Sigmoid colon (tissue), 7 donors: ENCODE results near the gene TNRC18. TPM values are rescaled to one million over a fixed set of nuclear protein-coding genes. Genes with fewer than 3 reads are reported as not detected.

ENCODE experiments used
- DNase-seq: peaks from one replicate; pipeline ENCODE4 v3.0.0-alpha.2; 2019
- H3K27ac ChIP-seq, 4 donors: fragments of 200-600 bp; sonication (generic); one replicate each; pipeline ENCODE4 v1.5.1; 2016 to 2019; ENCODE audit warnings: mild to moderate bottlenecking in 1 of 4
- H3K27me3 ChIP-seq, 3 donors: fragments of 200-600 bp; sonication (generic); one replicate each; pipeline ENCODE4 v1.5.1; 2019; ENCODE audit warnings: mild to moderate bottlenecking in 1 of 3
- H3K36me3 ChIP-seq, 4 donors: fragments of 200-600 bp; sonication (generic); one replicate each; pipeline ENCODE4 v1.5.1; 2016 to 2019
- H3K4me1 ChIP-seq, 4 donors: fragments of 200-600 bp; sonication (generic); one replicate each; pipeline ENCODE4 v1.5.1; 2017 to 2019
- H3K4me3 ChIP-seq, 4 donors: fragments of 200-600 bp; sonication (generic); one replicate each; pipeline ENCODE4 v1.5.1; 2017 to 2019; ENCODE audit warnings: mild to moderate bottlenecking in 2 of 4, moderate library complexity in 1 of 4
- H3K9me3 ChIP-seq, 4 donors: fragments of 200-600 bp in 3 of 4; sonication (generic) in 3 of 4; one replicate each; pipeline versions ENCODE4 v1.5.1 to v1.6.1; 2013 to 2019
- CTCF ChIP-seq, 4 experiments: fragments of 450-650 bp in 3 of 4; fragments of 200-600 bp in 1 of 4; IDR thresholded peaks; one replicate each; pipeline ENCODE4 v1.5.1; 2016 to 2019; ENCODE audit warnings: antibody characterized with exemption in 4 of 4, mild to moderate bottlenecking in 3 of 4, moderate library complexity in 2 of 4
- EP300 ChIP-seq, 4 donors: sonication (generic); formaldehyde crosslinking; IDR thresholded peaks; one replicate each; pipeline ENCODE4 v1.6.1; 2017; ENCODE audit warnings: antibody characterized with exemption in 4 of 4
- POLR2A ChIP-seq, 2 donors: fragments of 450-650 bp; IDR thresholded peaks; one replicate each; pipeline ENCODE4 v1.6.1; 2016; ENCODE audit warnings: antibody characterized with exemption in 2 of 2, mild to moderate bottlenecking in 2 of 2, moderate library complexity in 2 of 2
- POLR2AphosphoS5 ChIP-seq, 4 donors: sonication (generic); formaldehyde crosslinking; IDR thresholded peaks; one replicate each; pipeline ENCODE4 v1.6.1; 2017; ENCODE audit warnings: antibody characterized with exemption in 4 of 4
- WGBS, 2 donors: extraction: QIAGEN DNeasy Blood & Tissue Kit; methylation state at CpG; one replicate each; pipeline ENCODE4 v1.1.7; 2013; 5-methylcytosine and 5-hydroxymethylcytosine counted together
- intact Hi-C: fragments of 100-400 bp; cut with DNase I; formaldehyde crosslinking; loops from one replicate; pipeline ENCODE4 v1.15.1; 2023
- polyA plus RNA-seq, 3 donors: library from polyadenylated mRNA; stranded (reverse); fragments of 200-250 nt; gene quantifications; one replicate each; pipeline ENCODE4 v1.2.3, GENCODE V29; 2013
- total RNA-seq, 4 donors: library from RNA; depleted of rRNA; stranded (reverse); fragments of >200 nt; gene quantifications; one replicate each; pipeline ENCODE4 v1.1.0, GENCODE V29; 2016
- donor health status: healthy with polysubstance abuse.
- donor health status: Bipolar disorder and iron deficiency.
- donor health status: healthy.

TNRC18 gene
- total and polyA plus RNA-seq, 7 donors: 12.6 to 187 (median 44.9) TPM

DNA sequence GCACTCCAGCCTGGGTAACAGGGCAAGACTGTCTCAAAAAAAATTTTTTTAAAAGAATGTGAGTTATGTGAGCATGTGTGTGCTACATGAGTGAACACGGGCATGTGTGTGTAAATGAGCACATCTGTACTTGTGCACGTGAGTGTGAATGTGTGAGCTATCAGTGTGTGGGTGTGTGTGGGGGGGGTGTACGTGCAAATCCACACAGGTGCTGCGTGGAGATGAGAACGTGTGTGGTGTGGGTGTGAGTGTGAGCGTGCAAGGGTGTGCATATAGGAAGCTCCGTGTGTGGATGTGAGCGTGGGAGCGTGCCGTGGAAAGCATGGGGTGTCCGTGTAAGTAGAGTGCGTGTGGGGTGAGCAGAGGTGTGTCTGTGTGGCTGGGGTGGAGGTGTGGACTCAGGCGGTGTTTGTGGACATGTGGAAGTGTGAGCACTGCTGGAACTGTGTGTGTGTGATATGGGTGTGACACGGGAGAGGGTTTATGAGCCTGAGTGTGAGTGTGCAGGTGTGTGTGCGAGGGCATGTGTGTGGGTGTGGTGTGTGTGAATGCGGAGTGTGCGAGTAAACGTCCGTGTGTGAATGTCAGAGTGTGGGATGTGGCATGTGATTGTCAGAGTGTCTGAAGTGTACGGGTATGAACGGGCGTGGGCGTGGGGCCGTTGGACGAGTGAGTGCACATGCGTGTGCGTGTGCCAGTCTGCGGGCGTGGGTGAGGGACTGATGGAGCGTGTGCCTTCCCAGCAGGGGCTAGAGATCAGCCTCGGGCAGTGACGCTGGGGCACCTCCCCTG is 45.9 kb upstream of the TNRC18 start:
- Histone ChIP-seq H3K4me3 (no peak overlapping the region), H3K27me3 (no peaks in the 10 kb centered on the region), H3K4me1 (peaks cover 0 to 11% (median 4%) of the 10 kb centered on the region in 4 donors), H3K27ac (no peak overlapping the region), H3K9me3 (no peaks in the 10 kb centered on the region), H3K36me3 (no peaks in the 10 kb centered on the region)
- no peak for DNase-seq
- intact Hi-C loops: no loop called here
- 77 to 87% methylated on average over 32 of the region's 32 CpGs for WGBS, 2 donors
- TF ChIP-seq POLR2AphosphoS5 (IDR thresholded peaks at IDR 0.05) (no peak), EP300 (IDR thresholded peaks at IDR 0.05) (no peak), POLR2A (IDR thresholded peaks at IDR 0.05) (no peak), CTCF (IDR thresholded peaks at IDR 0.05) (no peak)

DNA sequence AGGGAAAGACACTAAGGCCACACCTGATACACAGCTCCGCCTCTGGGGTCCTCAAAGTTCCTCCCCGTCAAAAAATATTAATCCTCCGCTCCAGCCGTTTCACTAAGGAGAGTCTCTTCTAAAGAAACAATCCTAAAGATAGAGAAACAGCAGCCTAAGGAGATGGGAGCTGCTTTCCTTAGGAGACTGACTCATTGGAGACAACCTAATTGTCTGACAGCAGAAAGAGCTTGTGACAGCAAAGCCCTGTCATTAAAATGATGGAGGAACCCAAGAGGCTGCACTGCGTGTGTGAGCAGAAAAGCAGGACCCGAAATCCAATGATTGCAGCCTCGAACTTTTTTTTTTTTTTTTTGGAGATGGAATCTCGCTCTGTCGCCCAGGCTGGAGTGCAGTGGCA is 44.0 kb upstream of the TNRC18 start:
- H3K4me3 ChIP-seq: no peak overlapping the region
- peaks cover 0 to 11% (median 4%) of the 10 kb centered on the region in 4 donors for H3K4me1 ChIP-seq
- no peaks in the 10 kb centered on the region for H3K9me3 ChIP-seq
- no peak overlapping the region for H3K27ac ChIP-seq
- no peak for TF ChIP-seq CTCF (IDR thresholded peaks at IDR 0.05)
- TF ChIP-seq POLR2AphosphoS5 (IDR thresholded peaks at IDR 0.05): no peak
- TF ChIP-seq POLR2A (IDR thresholded peaks at IDR 0.05): no peak
- TF ChIP-seq EP300 (IDR thresholded peaks at IDR 0.05): no peak
- no peaks in the 10 kb centered on the region for H3K36me3 ChIP-seq
- DNase-seq: no peak
- WGBS, 2 donors: 87 to 89% methylated on average over 9 of the region's 9 CpGs
- no peaks in the 10 kb centered on the region for H3K27me3 ChIP-seq
- intact Hi-C loops: no loop called here

- Histone ChIP-seq H3K36me3 (no peaks in the 10 kb centered on the region), H3K4me1 (peaks cover 0 to 11% (median 4%) of the 10 kb centered on the region in 4 donors), H3K4me3 (no peak overlapping the region), H3K27me3 (no peaks in the 10 kb centered on the region), H3K27ac (no peak overlapping the region), H3K9me3 (no peaks in the 10 kb centered on the region)
- intact Hi-C loops: no loop called here
- no peak for DNase-seq
- TF ChIP-seq POLR2AphosphoS5 (IDR thresholded peaks at IDR 0.05): no peak
- no peak for TF ChIP-seq CTCF (IDR thresholded peaks at IDR 0.05)
- no peak for TF ChIP-seq EP300 (IDR thresholded peaks at IDR 0.05)
- no peak for TF ChIP-seq POLR2A (IDR thresholded peaks at IDR 0.05)
- WGBS, 2 donors: 83 to 96% methylated on average over 14 of the region's 14 CpGs
Observed at GRCh38 chr7:5466551-5466950, 42.9 kb upstream of the TNRC18 start.

GRCh38 chr7:5463031-5463430 is 39.4 kb upstream of the TNRC18 start:
- H3K27ac ChIP-seq: no peak overlapping the region
- intact Hi-C loops: no loop called here
- TF ChIP-seq EP300 (IDR thresholded peaks at IDR 0.05) (no peak), POLR2AphosphoS5 (IDR thresholded peaks at IDR 0.05) (no peak), CTCF (IDR thresholded peaks at IDR 0.05) (no peak), POLR2A (IDR thresholded peaks at IDR 0.05) (no peak)
- no peaks in the 10 kb centered on the region for H3K27me3 ChIP-seq
- peaks cover 0 to 6% (median 4%) of the 10 kb centered on the region in 4 donors for H3K4me1 ChIP-seq
- H3K4me3 ChIP-seq: no peak overlapping the region
- WGBS, 2 donors: 62 to 83% methylated on average over 3 of the region's 3 CpGs
- H3K9me3 ChIP-seq: no peaks in the 10 kb centered on the region
- no peaks in the 10 kb centered on the region for H3K36me3 ChIP-seq
- DNase-seq: no peak
